H1 (cell line): ENCODE measurements around the gene SUSD1. TPM values are rescaled to one million over a fixed set of nuclear protein-coding genes. Genes with fewer than 3 reads are reported as not detected.

ENCODE experiments used
- CTCF ChIA-PET: fragments of 300-600 bp; sonication (Branson Sonifier 250); formaldehyde crosslinking; loops from one replicate; lab custom pipeline; 2021; ENCODE audit not compliant: partially characterized antibody; lab: Charles Lee
- POLR2A ChIA-PET: fragments of 300-600 bp; sonication (Branson Sonifier 250); formaldehyde crosslinking; loops from one replicate; lab custom pipeline; 2021; ENCODE audit warnings: inconsistent platforms; ENCODE audit not compliant: partially characterized antibody; lab: Charles Lee
- DNase-seq, 2 experiments: peaks; one replicate each; pipeline versions ENCODE4 v3.0.0 to v3.0.0-alpha.2; 2010 to 2022; ENCODE audit warnings: low spot score in 2 of 2, low read depth in 1 of 2, mixed read lengths in 1 of 2
- FAIRE-seq: peaks from 2 replicates; lab custom pipeline; 2011; peaks lifted over from hg19 to GRCh38; lab: Jason Lieb, UNC
- H2AFZ ChIP-seq: 2 replicates; pipeline ENCODE4 v1.8.1; 2012; ENCODE audit warnings: low read length, inconsistent platforms
- H2AK5ac ChIP-seq: 2 replicates; pipeline ENCODE4 v1.6.1; 2013; ENCODE audit warnings: low read depth, low read length
- H2BK120ac ChIP-seq: replicated peaks from 2 replicates; pipeline ENCODE3; 2013; ENCODE audit warnings: low read depth, low read length, inconsistent platforms
- H2BK12ac ChIP-seq: 2 replicates; pipeline ENCODE4 v1.6.1; 2013; ENCODE audit warnings: low read depth, low read length
- H2BK15ac ChIP-seq: 2 replicates; pipeline ENCODE4 v1.6.1; 2013; ENCODE audit warnings: low read length
- H2BK20ac ChIP-seq: 2 replicates; pipeline ENCODE4 v1.6.1; 2013; ENCODE audit warnings: low read length
- H2BK5ac ChIP-seq: 2 replicates; pipeline ENCODE4 v1.6.1; 2013; ENCODE audit warnings: low read depth, low read length
- H3K14ac ChIP-seq: 2 replicates; pipeline ENCODE4 v1.6.1; 2013; ENCODE audit warnings: inconsistent platforms; ENCODE audit not compliant: insufficient read length
- H3K18ac ChIP-seq: 2 replicates; pipeline ENCODE4 v1.6.1; 2013; ENCODE audit warnings: low read length; ENCODE audit errors: extremely low read depth
- H3K23ac ChIP-seq: 2 replicates; pipeline ENCODE4 v1.6.1; 2013; ENCODE audit warnings: inconsistent platforms; ENCODE audit not compliant: insufficient read length
- H3K23me2 ChIP-seq: 2 replicates; pipeline ENCODE4 v1.6.1; 2013; ENCODE audit warnings: low read depth, low read length
- H3K27ac ChIP-seq: 2 replicates; pipeline ENCODE4 v1.6.1; 2011; ENCODE audit warnings: low read depth, low read length, inconsistent platforms
- H3K27me3 ChIP-seq, 4 experiments: replicated peaks in 1 of 4; 1 replicate in 1 of 4; 2 replicates in 3 of 4; pipeline versions ENCODE4 v1.6.1 to v1.8.1; 2011 to 2013; ENCODE audit warnings: low read length in 3 of 4, mild to moderate bottlenecking in 3 of 4, inconsistent platforms in 2 of 4, mixed read lengths in 2 of 4, moderate library complexity in 1 of 4; ENCODE audit not compliant: control insufficient read depth in 3 of 4, insufficient read depth in 3 of 4; ENCODE audit errors: extremely low read depth in 1 of 4
- H3K36me3 ChIP-seq, 4 experiments: 2 replicates each; pipeline versions ENCODE4 v1.6.1 to v1.8.1; 2011 to 2013; ENCODE audit warnings: mild to moderate bottlenecking in 4 of 4, low read length in 3 of 4, moderate library complexity in 2 of 4, control low read depth in 1 of 4, inconsistent platforms in 1 of 4; ENCODE audit not compliant: insufficient read depth in 4 of 4, control insufficient read depth in 2 of 4
- H3K4ac ChIP-seq: replicated peaks from 2 replicates; pipeline ENCODE3; 2013; ENCODE audit warnings: low read length, low read depth, mixed read lengths, inconsistent platforms; ENCODE audit not compliant: insufficient read length
- H3K4me1 ChIP-seq, 4 experiments: replicated peaks in 1 of 4; 1 replicate in 1 of 4; 2 replicates in 3 of 4; pipeline versions ENCODE4 v1.6.1 to v1.8.1; 2011 to 2013; ENCODE audit warnings: low read length in 3 of 4, inconsistent platforms in 2 of 4, mixed read lengths in 1 of 4; ENCODE audit not compliant: insufficient read depth in 4 of 4, control insufficient read depth in 3 of 4
- H3K4me2 ChIP-seq, 2 experiments: 2 replicates each; pipeline versions ENCODE4 v1.6.1 to v1.8.1; 2011 to 2013; ENCODE audit warnings: low read depth in 2 of 2, low read length in 2 of 2, control low read depth in 1 of 2, inconsistent platforms in 1 of 2, mild to moderate bottlenecking in 1 of 2; ENCODE audit not compliant: insufficient read depth in 1 of 2
- H3K4me3 ChIP-seq, 4 experiments: fragments of 200-600, 300-600 bp in 1 of 4; sonication (generic), shearing (Covaris generic), sonication (Bioruptor Twin) in 1 of 4; 2 replicates each; pipeline versions ENCODE4 v1.5.1 to v1.8.1; 2011 to 2016; ENCODE audit warnings: low read length in 4 of 4, low read depth in 3 of 4, control low read depth in 2 of 4, inconsistent platforms in 2 of 4, mild to moderate bottlenecking in 2 of 4, mixed read lengths in 1 of 4, moderate library complexity in 1 of 4; ENCODE audit not compliant: insufficient read depth in 2 of 4; ENCODE audit errors: extremely low read depth in 1 of 4
- H3K56ac ChIP-seq: replicated peaks from 2 replicates; pipeline ENCODE3; 2013; ENCODE audit warnings: low read depth, mild to moderate bottlenecking, mixed read lengths, low read length, inconsistent platforms; ENCODE audit not compliant: insufficient read length
- H3K79me1 ChIP-seq: 2 replicates; pipeline ENCODE4 v1.6.1; 2013; ENCODE audit warnings: low read depth, low read length, control low read depth
- H3K79me2 ChIP-seq, 2 experiments: 2 replicates each; pipeline versions ENCODE4 v1.6.1 to v1.8.1; 2012 to 2013; ENCODE audit warnings: low read length in 2 of 2, mild to moderate bottlenecking in 2 of 2, inconsistent platforms in 1 of 2; ENCODE audit not compliant: insufficient read depth in 2 of 2, control insufficient read depth in 1 of 2
- H3K9ac ChIP-seq, 4 experiments: replicated peaks in 1 of 4; 1 replicate in 1 of 4; 2 replicates in 3 of 4; pipeline versions ENCODE4 v1.6.1 to v1.8.1; 2011 to 2013; ENCODE audit warnings: low read depth in 3 of 4, low read length in 3 of 4, control low read depth in 2 of 4, mild to moderate bottlenecking in 2 of 4, moderate library complexity in 2 of 4, inconsistent platforms in 1 of 4; ENCODE audit errors: extremely low read depth in 1 of 4
- H3K9me3 ChIP-seq, 2 experiments: 2 replicates each; pipeline versions ENCODE4 v1.6.1 to v1.8.1; 2012 to 2013; ENCODE audit warnings: mild to moderate bottlenecking in 2 of 2, moderate library complexity in 2 of 2, control low read depth in 1 of 2, inconsistent platforms in 1 of 2, low read depth in 1 of 2, low read length in 1 of 2, mixed read lengths in 1 of 2; ENCODE audit not compliant: insufficient read depth in 2 of 2
- H4K20me1 ChIP-seq, 2 experiments: replicated peaks in 1 of 2; 2 replicates each; pipeline versions ENCODE3 to v1.8.1; 2011 to 2013; ENCODE audit warnings: inconsistent platforms in 2 of 2, low read length in 2 of 2, mild to moderate bottlenecking in 1 of 2; ENCODE audit not compliant: insufficient read depth in 2 of 2, control insufficient read depth in 1 of 2
- H4K5ac ChIP-seq: 2 replicates; pipeline ENCODE4 v1.6.1; 2013; ENCODE audit warnings: low read length, low read depth, mixed read lengths, inconsistent platforms; ENCODE audit not compliant: insufficient read length
- H4K8ac ChIP-seq: 2 replicates; pipeline ENCODE4 v1.8.0; 2013; ENCODE audit warnings: mild to moderate bottlenecking, moderate library complexity, low read length, inconsistent platforms; ENCODE audit not compliant: insufficient read depth; ENCODE audit errors: extremely low read depth
- H4K91ac ChIP-seq: replicated peaks from 2 replicates; pipeline ENCODE3; 2013; ENCODE audit warnings: low read length, mixed read lengths, inconsistent platforms; ENCODE audit not compliant: insufficient read length
- GABPA ChIP-seq: IDR thresholded peaks from 2 replicates; pipeline ENCODE4 v1.6.1; 2011; ENCODE audit warnings: mild to moderate bottlenecking, low read length, moderate library complexity, borderline replicate concordance; ENCODE audit not compliant: insufficient read depth
- RBBP5 ChIP-seq: IDR thresholded peaks from 2 replicates; pipeline ENCODE4 v1.7.1; 2012; ENCODE audit warnings: low read depth, mild to moderate bottlenecking, inconsistent platforms, low read length, moderate library complexity, borderline replicate concordance
- WGBS, 2 experiments: shearing (Covaris generic) in 1 of 2; methylation state at CpG; one replicate each; pipeline versions ENCODE4 v1.1.6 to v1.1.7; 2013 to 2015; ENCODE audit warnings: low lambda C conversion rate in 2 of 2, mixed read lengths in 2 of 2, inconsistent platforms in 1 of 2, low coverage in 1 of 2, missing lambda C conversion rate in 1 of 2; ENCODE audit not compliant: insufficient replicate concordance in 2 of 2, insufficient coverage in 1 of 2, insufficient read length in 1 of 2; ENCODE audit errors: extremely low coverage in 1 of 2, missing lambda C conversion rate in 1 of 2; 5-methylcytosine and 5-hydroxymethylcytosine counted together
- polyA plus RNA-seq, 7 experiments: library from polyadenylated mRNA; depleted of rRNA in 3 of 7; stranded (reverse) in 5 of 7; unstranded in 2 of 7; fragments of >200 nt in 5 of 7; fragments of 200-250 nt in 2 of 7; gene quantifications; 1 replicate in 5 of 7; 2 replicates in 1 of 7; 4 replicates in 1 of 7; pipeline versions ENCODE4 v1.2.1 to v1.2.3, GENCODE V29; 2011 to 2013; ENCODE audit warnings: missing spikeins in 2 of 7, mixed read lengths in 2 of 7
- total RNA-seq: library from RNA; stranded (reverse); fragmentation: NEBNext Ultra II Directional; extraction: Animal tissue kit (Norgen Biotek cat#: 25700); gene quantifications from 2 replicates; pipeline ENCODE4 v1.2.1, GENCODE V29; 2021

The SUSD1 gene
- total and polyA plus RNA-seq, 2 of the 8 experiments (the other 6 are each of a cell fraction or from before 2014, with no cell fraction given), result 2.8 to 7.2 TPM

DNA sequence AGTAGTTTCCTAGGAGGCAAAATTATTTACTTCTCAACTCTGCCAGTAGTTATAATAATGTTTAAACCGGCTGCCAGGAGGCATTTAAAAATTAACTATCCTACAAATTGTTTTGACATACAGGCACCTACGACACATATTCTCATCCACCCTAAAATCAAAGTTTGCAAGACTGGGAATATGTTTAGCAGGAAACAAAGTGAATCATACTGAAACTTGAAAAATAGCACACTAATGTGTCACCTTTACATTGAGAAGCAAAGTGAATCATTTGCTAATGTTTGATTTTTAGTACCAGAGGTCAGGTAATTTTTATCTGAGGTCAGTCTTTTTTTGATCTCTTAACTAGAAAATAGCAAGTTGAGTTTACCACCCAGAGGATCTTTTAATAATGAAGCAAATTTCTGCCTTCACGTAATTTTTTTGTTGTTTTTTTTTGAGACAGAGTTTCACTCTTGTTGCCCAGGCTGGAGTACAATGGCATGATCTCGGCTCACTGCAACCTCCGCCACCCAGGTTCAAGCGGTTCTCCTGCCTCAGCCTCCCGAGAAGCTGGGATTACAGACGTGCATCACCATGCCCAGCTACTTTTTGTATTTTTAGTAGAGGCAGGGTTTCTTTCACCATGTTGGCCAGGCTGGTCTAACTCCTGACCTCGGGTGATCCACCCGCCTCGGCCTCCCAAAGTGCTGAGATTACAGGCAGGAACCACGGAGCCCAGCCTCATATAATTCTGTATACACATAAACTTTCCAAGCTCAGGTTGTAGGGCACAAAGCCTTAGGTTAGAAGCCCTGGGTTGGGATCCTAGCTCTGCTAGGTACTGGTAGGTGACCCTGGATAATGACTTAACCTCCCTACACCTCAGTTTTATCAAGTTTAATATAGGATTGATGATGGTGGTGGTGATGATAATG lies 154.2 kb downstream of the SUSD1 start:
- Histone ChIP-seq H2BK20ac (no peak overlapping the region), H3K27ac (no peak overlapping the region)
- WGBS, 2 experiments, result 94% methylated on average over 12 of the region's 12 CpGs; no CpG with 5 or more reads in 1 of the 2 experiments

More for the DNA sequence above, 154.2 kb downstream of the SUSD1 start:
- Histone ChIP-seq H3K4me3 (no peak overlapping the region), H3K4ac (no peak overlapping the region), H2AFZ (no peak overlapping the region), H4K91ac (no peak overlapping the region), H2BK15ac (no peak overlapping the region), H3K9me3 (no peaks in the 10 kb centered on the region), H4K5ac (no peak overlapping the region), H3K4me2 (no peak overlapping the region), H2BK5ac (no peak overlapping the region), H3K36me3 (no peaks in the 10 kb centered on the region), H3K18ac (no peak overlapping the region), H3K23me2 (no peaks in the 10 kb centered on the region), H3K79me2 (no peaks in the 10 kb centered on the region), H2AK5ac (no peak overlapping the region), H4K20me1 (no peaks in the 10 kb centered on the region), H4K8ac (no peak overlapping the region), H3K14ac (no peak overlapping the region), H3K56ac (no peak overlapping the region), H2BK120ac (no peak overlapping the region), H3K27me3 (no peaks in the 10 kb centered on the region), H3K79me1 (no peaks in the 10 kb centered on the region), H3K4me1 (no peaks in the 10 kb centered on the region), H3K23ac (no peak overlapping the region), H2BK12ac (no peak overlapping the region), H3K9ac (no peak overlapping the region)
- POLR2A ChIA-PET, result no interaction called here
- no peak for DNase-seq
- no peak for FAIRE-seq
- CTCF ChIA-PET, result interaction anchor here (0.5 to 2.4 kb wide), 11 partner anchors 9 to 345 kb away, joined by 3 to 11 read pairs (median 3); no protein-coding TSS in a partner anchor
- TF ChIP-seq RBBP5, result no peak
- no peak for TF ChIP-seq GABPA
